A549 (cell line): Measurements from ENCODE around the gene UST.

Experiments used
- CBX2 ChIP-seq: fragments of 200-600 bp; sonication (generic); IDR thresholded peaks from 2 replicates; pipeline ENCODE4 v1.6.1; 2016; ENCODE audit warnings: low read depth, mild to moderate bottlenecking, borderline replicate concordance
- CBX8 ChIP-seq: fragments of 200-600 bp; sonication (generic); IDR thresholded peaks from 2 replicates; pipeline ENCODE4 v1.6.1; 2016
- CHD4 ChIP-seq: fragments of 200-600 bp; sonication (generic); IDR thresholded peaks from 2 replicates; pipeline ENCODE4 v1.6.1; 2016; ENCODE audit warnings: antibody characterized with exemption, mild to moderate bottlenecking, borderline replicate concordance
- FOSB ChIP-seq: fragments of 250-450 bp; sonication (Bioruptor Pico); IDR thresholded peaks from 2 replicates; pipeline ENCODE4 v1.5.0; 2020; ENCODE audit warnings: mild to moderate bottlenecking, moderate library complexity
- HOXA7 ChIP-seq: fragments of 250-450 bp; sonication (Bioruptor Pico); IDR thresholded peaks from 2 replicates; pipeline ENCODE4 v1.5.0; 2020; ENCODE audit warnings: mild to moderate bottlenecking, moderate library complexity
- HOXB5 ChIP-seq: fragments of 250-450 bp; sonication (Bioruptor Pico); IDR thresholded peaks from 2 replicates; pipeline ENCODE4 v1.5.0; 2020; ENCODE audit warnings: mild to moderate bottlenecking, moderate library complexity
- MAX ChIP-seq: IDR thresholded peaks from 2 replicates; pipeline ENCODE4 v1.6.1; 2012
- MAZ ChIP-seq: fragments of 150-350 bp; IDR thresholded peaks from 2 replicates; pipeline ENCODE4 v1.6.1; 2014; ENCODE audit warnings: antibody characterized with exemption, low read depth, low read length, borderline replicate concordance
- MYC ChIP-seq: IDR thresholded peaks from 2 replicates; pipeline ENCODE4 v1.6.1; 2012; ENCODE audit warnings: mild to moderate bottlenecking, inconsistent platforms, low read length, improper control_type of control experiment, borderline replicate concordance
- POLR2A ChIP-seq: IDR thresholded peaks from 2 replicates; pipeline ENCODE4 v1.6.1; 2012; ENCODE audit warnings: mild to moderate bottlenecking, low read length
- TF ChIP-seq, protein P1 (sequence below): fragments of >200 bp; sonication (Bioruptor Twin); formaldehyde crosslinking; IDR thresholded peaks from 3 replicates; pipeline ENCODE4 v1.5.1; 2016
- TF ChIP-seq, protein P2 (sequence below): fragments of 200-600 bp; sonication (generic); IDR thresholded peaks from 2 replicates; pipeline ENCODE4 v1.6.1; 2016; ENCODE audit warnings: antibody characterized with exemption, mild to moderate bottlenecking, moderate library complexity
- TF ChIP-seq, protein P3 (sequence below): fragments of 150-350 bp; IDR thresholded peaks from 2 replicates; pipeline ENCODE4 v1.6.1; 2014; ENCODE audit warnings: low read depth, mild to moderate bottlenecking, low read length
- TF ChIP-seq, protein P4 (sequence below): fragments of 450-650 bp; IDR thresholded peaks from 2 replicates; pipeline ENCODE4 v1.6.1; 2014; ENCODE audit warnings: antibody characterized with exemption

DNA sequence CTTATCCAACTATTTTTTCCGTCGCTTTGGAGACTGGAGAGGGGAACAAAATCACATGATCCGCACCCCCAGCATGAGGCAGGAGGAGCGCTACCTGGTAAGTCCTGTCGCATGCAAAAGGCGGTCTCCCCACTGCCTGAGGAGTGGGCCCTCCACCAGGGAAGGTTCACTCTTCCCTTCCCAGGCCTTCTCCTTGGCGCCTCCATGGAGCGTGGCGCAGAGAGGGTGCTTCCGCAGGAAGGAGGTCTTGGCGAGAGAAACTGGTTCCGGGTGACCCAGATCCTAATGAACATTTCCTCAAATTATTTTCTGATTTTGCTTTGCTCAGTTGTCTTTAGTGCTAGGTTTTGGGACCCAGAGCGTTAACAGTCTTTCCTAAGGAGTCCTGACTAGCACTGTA lies 217.6 kb downstream of the UST start:
- TF ChIP-seq, protein P1, sequence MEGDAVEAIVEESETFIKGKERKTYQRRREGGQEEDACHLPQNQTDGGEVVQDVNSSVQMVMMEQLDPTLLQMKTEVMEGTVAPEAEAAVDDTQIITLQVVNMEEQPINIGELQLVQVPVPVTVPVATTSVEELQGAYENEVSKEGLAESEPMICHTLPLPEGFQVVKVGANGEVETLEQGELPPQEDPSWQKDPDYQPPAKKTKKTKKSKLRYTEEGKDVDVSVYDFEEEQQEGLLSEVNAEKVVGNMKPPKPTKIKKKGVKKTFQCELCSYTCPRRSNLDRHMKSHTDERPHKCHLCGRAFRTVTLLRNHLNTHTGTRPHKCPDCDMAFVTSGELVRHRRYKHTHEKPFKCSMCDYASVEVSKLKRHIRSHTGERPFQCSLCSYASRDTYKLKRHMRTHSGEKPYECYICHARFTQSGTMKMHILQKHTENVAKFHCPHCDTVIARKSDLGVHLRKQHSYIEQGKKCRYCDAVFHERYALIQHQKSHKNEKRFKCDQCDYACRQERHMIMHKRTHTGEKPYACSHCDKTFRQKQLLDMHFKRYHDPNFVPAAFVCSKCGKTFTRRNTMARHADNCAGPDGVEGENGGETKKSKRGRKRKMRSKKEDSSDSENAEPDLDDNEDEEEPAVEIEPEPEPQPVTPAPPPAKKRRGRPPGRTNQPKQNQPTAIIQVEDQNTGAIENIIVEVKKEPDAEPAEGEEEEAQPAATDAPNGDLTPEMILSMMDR = no peak
- TF ChIP-seq HOXB5 (CRISPR knock-in tag) (no peak), CHD4 (no peak), POLR2A (no peak), MAZ (no peak), FOSB (no peak), MYC (no peak), MAX (no peak), CBX2 (no peak), HOXA7 (no peak), CBX8 (no peak)
- TF ChIP-seq, protein P2, sequence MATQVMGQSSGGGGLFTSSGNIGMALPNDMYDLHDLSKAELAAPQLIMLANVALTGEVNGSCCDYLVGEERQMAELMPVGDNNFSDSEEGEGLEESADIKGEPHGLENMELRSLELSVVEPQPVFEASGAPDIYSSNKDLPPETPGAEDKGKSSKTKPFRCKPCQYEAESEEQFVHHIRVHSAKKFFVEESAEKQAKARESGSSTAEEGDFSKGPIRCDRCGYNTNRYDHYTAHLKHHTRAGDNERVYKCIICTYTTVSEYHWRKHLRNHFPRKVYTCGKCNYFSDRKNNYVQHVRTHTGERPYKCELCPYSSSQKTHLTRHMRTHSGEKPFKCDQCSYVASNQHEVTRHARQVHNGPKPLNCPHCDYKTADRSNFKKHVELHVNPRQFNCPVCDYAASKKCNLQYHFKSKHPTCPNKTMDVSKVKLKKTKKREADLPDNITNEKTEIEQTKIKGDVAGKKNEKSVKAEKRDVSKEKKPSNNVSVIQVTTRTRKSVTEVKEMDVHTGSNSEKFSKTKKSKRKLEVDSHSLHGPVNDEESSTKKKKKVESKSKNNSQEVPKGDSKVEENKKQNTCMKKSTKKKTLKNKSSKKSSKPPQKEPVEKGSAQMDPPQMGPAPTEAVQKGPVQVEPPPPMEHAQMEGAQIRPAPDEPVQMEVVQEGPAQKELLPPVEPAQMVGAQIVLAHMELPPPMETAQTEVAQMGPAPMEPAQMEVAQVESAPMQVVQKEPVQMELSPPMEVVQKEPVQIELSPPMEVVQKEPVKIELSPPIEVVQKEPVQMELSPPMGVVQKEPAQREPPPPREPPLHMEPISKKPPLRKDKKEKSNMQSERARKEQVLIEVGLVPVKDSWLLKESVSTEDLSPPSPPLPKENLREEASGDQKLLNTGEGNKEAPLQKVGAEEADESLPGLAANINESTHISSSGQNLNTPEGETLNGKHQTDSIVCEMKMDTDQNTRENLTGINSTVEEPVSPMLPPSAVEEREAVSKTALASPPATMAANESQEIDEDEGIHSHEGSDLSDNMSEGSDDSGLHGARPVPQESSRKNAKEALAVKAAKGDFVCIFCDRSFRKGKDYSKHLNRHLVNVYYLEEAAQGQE = no peak
- TF ChIP-seq, protein P3, sequence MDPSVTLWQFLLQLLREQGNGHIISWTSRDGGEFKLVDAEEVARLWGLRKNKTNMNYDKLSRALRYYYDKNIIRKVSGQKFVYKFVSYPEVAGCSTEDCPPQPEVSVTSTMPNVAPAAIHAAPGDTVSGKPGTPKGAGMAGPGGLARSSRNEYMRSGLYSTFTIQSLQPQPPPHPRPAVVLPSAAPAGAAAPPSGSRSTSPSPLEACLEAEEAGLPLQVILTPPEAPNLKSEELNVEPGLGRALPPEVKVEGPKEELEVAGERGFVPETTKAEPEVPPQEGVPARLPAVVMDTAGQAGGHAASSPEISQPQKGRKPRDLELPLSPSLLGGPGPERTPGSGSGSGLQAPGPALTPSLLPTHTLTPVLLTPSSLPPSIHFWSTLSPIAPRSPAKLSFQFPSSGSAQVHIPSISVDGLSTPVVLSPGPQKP = no peak
- TF ChIP-seq, protein P4, sequence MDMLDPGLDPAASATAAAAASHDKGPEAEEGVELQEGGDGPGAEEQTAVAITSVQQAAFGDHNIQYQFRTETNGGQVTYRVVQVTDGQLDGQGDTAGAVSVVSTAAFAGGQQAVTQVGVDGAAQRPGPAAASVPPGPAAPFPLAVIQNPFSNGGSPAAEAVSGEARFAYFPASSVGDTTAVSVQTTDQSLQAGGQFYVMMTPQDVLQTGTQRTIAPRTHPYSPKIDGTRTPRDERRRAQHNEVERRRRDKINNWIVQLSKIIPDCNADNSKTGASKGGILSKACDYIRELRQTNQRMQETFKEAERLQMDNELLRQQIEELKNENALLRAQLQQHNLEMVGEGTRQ = no peak
